Tibial nerve (tissue), 4 donors: ENCODE measurements around the gene TDP2.

Source experiments
- EP300 ChIP-seq, 2 donors: sonication (generic); formaldehyde crosslinking; IDR thresholded peaks; one replicate each; pipeline ENCODE4 v1.6.1; 2017; ENCODE audit warnings: antibody characterized with exemption in 2 of 2, mild to moderate bottlenecking in 1 of 2
- POLR2A ChIP-seq, 2 donors: fragments of 450-650 bp; IDR thresholded peaks; one replicate each; pipeline ENCODE4 v1.6.1; 2017; ENCODE audit warnings: antibody characterized with exemption in 2 of 2, mild to moderate bottlenecking in 2 of 2, moderate library complexity in 2 of 2
- TF ChIP-seq, protein P1 (sequence below), 5 experiments: fragments of 200-600 bp in 3 of 5; fragments of 450-650 bp in 2 of 5; sonication (generic) in 3 of 5; IDR thresholded peaks; one replicate each; pipeline ENCODE4 v1.5.1; 2016 to 2019; ENCODE audit warnings: antibody characterized with exemption in 5 of 5, mild to moderate bottlenecking in 3 of 5, moderate library complexity in 2 of 5

DNA sequence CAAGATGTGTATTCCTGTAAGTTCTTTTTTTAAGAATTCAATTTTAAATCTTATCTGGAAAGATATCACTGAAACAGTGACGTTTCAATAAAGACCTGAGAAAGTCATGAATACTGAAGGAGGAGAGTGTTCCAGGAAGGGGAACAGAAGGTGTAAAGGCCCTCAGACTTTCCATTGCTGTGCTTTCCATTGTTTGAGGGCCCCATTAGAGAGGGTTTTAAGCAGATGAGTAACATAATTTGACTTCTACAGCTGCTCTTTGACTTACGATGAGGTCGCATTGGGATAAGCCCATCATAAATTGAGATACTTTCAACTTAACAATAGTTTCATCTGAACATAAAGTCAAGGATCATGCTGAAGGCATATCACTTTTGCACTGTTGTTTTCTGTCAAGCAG is 24.9 kb upstream of the TDP2 start:
- TF ChIP-seq, protein P1, sequence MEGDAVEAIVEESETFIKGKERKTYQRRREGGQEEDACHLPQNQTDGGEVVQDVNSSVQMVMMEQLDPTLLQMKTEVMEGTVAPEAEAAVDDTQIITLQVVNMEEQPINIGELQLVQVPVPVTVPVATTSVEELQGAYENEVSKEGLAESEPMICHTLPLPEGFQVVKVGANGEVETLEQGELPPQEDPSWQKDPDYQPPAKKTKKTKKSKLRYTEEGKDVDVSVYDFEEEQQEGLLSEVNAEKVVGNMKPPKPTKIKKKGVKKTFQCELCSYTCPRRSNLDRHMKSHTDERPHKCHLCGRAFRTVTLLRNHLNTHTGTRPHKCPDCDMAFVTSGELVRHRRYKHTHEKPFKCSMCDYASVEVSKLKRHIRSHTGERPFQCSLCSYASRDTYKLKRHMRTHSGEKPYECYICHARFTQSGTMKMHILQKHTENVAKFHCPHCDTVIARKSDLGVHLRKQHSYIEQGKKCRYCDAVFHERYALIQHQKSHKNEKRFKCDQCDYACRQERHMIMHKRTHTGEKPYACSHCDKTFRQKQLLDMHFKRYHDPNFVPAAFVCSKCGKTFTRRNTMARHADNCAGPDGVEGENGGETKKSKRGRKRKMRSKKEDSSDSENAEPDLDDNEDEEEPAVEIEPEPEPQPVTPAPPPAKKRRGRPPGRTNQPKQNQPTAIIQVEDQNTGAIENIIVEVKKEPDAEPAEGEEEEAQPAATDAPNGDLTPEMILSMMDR (IDR thresholded peaks at IDR 0.05) = no peak
- TF ChIP-seq EP300 (IDR thresholded peaks at IDR 0.05) (no peak), POLR2A (IDR thresholded peaks at IDR 0.05) (no peak)
